Measurements from ENCODE around the gene BAZ1B. TPM values are rescaled to one million over a fixed set of nuclear protein-coding genes. Genes with fewer than 3 reads are reported as not detected.
"Not testable (repeated sequence)": the region's sequence is repeated elsewhere in the genome, so short reads cannot be mapped to it uniquely, and the experiment has no call there.

BAZ1B gene
- total RNA-seq, 1 donor from 2014 or later: 111 TPM

GRCh38 chr7:73433924-73434700 lies 88.0 kb downstream of the BAZ1B start:
- H3K36me3 Mint-ChIP-seq (ENCODE audit: low read depth): no peaks in the 10 kb centered on the region
- H3K4me3 Mint-ChIP-seq: peak overlapping the region; percentile 77
- DNase-seq (ENCODE audit: low spot score): peak; percentile 2
- no peak overlapping the region for H3K27ac Mint-ChIP-seq
- H3K9me3 Mint-ChIP-seq: no peaks in the 10 kb centered on the region
- H3K27me3 Mint-ChIP-seq (ENCODE audit: insufficient read depth): peaks cover 7% of the 10 kb centered on the region
- intact Hi-C loops (cut with micrococcal nuclease): loop anchor here (1.0 to 2.0 kb wide), 3 partner anchors 88 to 305 kb away; partner anchors contain the start of genes ABHD11, BAZ1B and TBL2
- H3K4me1 Mint-ChIP-seq (ENCODE audit: low read depth): no peaks in the 10 kb centered on the region

GRCh38 chr7:73432676-73433075 lies 89.4 kb downstream of the BAZ1B start:
- Mint-ChIP-seq H3K27ac (no peak overlapping the region), H3K4me3 (peak overlapping the region; percentile 56), H3K9me3 (no peaks in the 10 kb centered on the region)

DNA sequence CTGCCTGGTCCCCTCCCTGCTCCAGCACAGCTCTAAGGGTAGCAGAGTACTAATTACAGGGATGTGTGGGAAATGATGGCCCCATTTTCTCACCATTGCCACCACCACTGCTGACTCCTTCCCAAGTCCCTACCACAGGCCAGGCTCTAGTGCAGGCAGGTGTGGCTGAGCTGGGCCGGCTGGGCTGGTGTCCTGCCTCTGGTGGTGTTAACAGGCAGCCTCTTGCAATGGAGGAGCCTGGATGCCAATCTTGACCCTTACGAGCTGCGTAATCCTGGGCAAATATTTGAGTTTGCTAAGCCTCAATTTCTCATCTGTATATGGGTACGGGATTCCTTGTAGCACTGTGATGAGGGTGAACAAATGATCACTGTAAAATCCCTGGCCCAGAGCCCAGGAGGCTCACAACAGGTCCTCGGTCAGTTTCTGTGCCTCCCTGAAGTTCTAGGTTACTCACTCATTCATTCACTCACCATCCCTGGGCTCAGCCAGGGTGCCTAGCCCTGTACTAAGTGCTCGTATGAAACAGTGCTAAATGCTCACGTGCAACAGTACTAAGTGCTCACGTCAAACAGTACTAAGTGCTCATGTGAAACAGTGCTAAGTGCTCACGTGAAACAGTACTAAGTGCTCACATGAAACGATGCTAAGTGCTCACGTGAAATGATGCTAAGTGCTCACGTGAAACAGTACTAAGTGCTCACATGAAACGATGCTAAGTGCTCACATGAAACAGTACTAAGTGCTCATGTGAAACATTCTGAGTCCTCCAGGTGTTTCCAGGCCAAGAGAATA lies 90.9 kb downstream of the BAZ1B start:
- Mint-ChIP-seq H3K4me3 (peak overlapping the region; percentile 56), H3K27me3 (ENCODE audit: insufficient read depth) (peaks cover 7% of the 10 kb centered on the region), H3K4me1 (ENCODE audit: low read depth) (no peaks in the 10 kb centered on the region), H3K9me3 (no peaks in the 10 kb centered on the region), H3K36me3 (ENCODE audit: low read depth) (no peaks in the 10 kb centered on the region), H3K27ac (no peak overlapping the region)
- intact Hi-C loops (cut with micrococcal nuclease): no loop called here
- DNase-seq (ENCODE audit: low spot score): no peak

More at GRCh38 chr7:73432676-73433075, 89.4 kb downstream of the BAZ1B start:
- Mint-ChIP-seq H3K27me3 (ENCODE audit: insufficient read depth) (peaks cover 7% of the 10 kb centered on the region), H3K36me3 (ENCODE audit: low read depth) (no peaks in the 10 kb centered on the region), H3K4me1 (ENCODE audit: low read depth) (no peaks in the 10 kb centered on the region)
- DNase-seq (ENCODE audit: low spot score): no peak
- intact Hi-C loops (cut with micrococcal nuclease): loop anchor here (1.0 to 2.0 kb wide), 3 partner anchors 90 to 306 kb away; partner anchors contain the start of genes ABHD11, BAZ1B and TBL2

DNA sequence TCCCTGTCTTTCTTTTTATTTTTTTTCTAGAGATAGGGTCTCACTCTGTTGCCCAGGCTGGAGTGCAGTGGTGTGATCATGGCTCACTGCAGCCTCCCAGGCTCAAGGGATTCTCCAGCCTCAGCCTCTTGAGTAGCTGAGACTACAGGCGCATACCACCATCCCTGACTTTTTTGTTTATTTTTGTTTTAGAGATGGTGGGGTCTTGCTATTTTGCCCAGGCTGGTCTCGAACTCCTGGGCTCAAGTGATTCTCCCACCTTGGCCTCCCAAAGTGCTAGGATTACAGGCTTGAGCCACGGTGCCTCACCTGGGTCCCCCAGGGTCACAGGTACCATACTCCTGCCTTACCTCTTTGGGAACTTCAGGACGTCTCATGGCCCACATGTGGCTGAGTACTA lies 91.6 kb downstream of the BAZ1B start:
- H3K4me3 Mint-ChIP-seq; H3K27ac Mint-ChIP-seq; H3K4me1 Mint-ChIP-seq (ENCODE audit: low read depth); DNase-seq (ENCODE audit: low spot score); intact Hi-C loops (cut with micrococcal nuclease); H3K36me3 Mint-ChIP-seq (ENCODE audit: low read depth); H3K9me3 Mint-ChIP-seq; H3K27me3 Mint-ChIP-seq (ENCODE audit: insufficient read depth): not testable (repeated sequence)

DNA sequence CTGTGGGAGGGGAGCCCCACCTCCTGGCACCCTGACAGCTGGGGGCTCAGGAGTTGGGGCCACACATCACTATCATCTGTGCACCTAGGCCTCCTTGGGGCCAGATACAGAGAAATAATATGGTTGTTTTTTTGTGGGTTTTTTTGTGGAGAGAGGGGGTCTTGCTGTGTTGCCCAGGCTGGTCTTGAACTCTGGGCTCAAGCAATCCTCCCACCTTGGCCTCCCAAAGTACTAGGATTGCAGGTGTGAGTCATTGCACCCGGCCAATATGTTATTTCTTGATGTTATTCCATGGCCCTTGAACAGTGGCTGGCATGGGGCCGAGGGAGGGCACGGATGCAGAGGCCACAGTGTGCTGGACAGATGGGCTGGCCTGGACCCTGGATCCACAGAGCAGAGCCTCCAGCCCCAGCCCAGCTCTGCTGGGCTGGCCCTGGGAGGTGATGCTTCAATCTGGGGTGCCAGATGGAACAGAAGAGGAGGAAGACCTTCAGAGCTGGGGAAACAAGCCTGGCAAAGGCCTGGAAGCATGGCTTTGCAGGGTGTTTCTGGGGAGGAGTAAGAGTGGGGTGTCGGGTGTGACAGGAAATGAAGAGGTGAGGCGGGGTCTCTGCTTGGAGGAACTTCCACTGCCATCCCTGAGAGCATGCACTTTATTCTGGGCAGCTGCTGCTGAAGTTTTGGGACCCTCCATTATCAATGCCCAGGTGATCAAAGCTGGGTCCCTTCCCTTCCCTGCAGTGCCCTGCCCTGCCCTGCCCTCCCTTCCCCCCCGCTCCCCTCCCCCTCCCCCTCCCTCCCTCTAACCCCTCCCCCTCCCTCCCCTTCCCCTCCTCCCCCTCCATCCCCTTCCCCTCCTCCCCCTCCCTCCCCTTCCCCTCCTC lies 92.2 kb downstream of the BAZ1B start:
- no peak for DNase-seq (ENCODE audit: low spot score)
- H3K36me3 Mint-ChIP-seq (ENCODE audit: low read depth): no peaks in the 10 kb centered on the region
- no peak overlapping the region for H3K4me3 Mint-ChIP-seq
- intact Hi-C loops (cut with micrococcal nuclease): no loop called here
- no peaks in the 10 kb centered on the region for H3K4me1 Mint-ChIP-seq (ENCODE audit: low read depth)
- H3K9me3 Mint-ChIP-seq: no peaks in the 10 kb centered on the region
- peaks cover 10% of the 10 kb centered on the region for H3K27me3 Mint-ChIP-seq (ENCODE audit: insufficient read depth)
- H3K27ac Mint-ChIP-seq: no peak overlapping the region

DNA sequence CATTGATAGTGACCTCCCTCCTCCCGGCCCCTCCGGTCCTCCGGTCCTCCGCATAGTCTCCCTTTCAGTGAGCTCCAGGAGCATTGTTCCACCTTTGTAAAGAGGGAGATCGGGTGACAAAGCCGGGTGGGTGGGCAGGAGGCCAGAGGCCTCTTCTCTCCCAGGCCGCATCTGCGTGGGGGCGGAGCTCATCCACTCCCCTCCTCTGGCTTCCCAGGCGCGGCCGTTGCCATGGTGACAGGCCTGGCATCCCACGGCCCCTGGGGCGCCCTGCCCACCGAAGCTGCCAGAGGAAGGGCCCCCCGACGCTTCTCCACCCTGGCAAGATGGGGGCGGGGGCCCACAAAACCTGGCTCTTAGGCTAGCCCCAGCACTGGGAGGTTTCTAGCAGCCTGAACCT lies 92.9 kb downstream of the BAZ1B start:
- intact Hi-C loops (cut with micrococcal nuclease): no loop called here
- Mint-ChIP-seq H3K27ac (no peak overlapping the region), H3K4me1 (ENCODE audit: low read depth) (no peaks in the 10 kb centered on the region), H3K36me3 (ENCODE audit: low read depth) (no peaks in the 10 kb centered on the region), H3K9me3 (no peaks in the 10 kb centered on the region), H3K4me3 (no peak overlapping the region), H3K27me3 (ENCODE audit: insufficient read depth) (peaks cover 10% of the 10 kb centered on the region)
- DNase-seq (ENCODE audit: low spot score): no peak

GRCh38 chr7:73427902-73428787 lies 93.9 kb downstream of the BAZ1B start:
- no peaks in the 10 kb centered on the region for H3K9me3 Mint-ChIP-seq
- peaks cover 14% of the 10 kb centered on the region for H3K27me3 Mint-ChIP-seq (ENCODE audit: insufficient read depth)
- intact Hi-C loops (cut with micrococcal nuclease): no loop called here
- H3K4me1 Mint-ChIP-seq (ENCODE audit: low read depth): no peaks in the 10 kb centered on the region
- H3K4me3 Mint-ChIP-seq: no peak overlapping the region
- H3K36me3 Mint-ChIP-seq (ENCODE audit: low read depth): no peaks in the 10 kb centered on the region
- no peak overlapping the region for H3K27ac Mint-ChIP-seq
- no peak for DNase-seq (ENCODE audit: low spot score)

DNA sequence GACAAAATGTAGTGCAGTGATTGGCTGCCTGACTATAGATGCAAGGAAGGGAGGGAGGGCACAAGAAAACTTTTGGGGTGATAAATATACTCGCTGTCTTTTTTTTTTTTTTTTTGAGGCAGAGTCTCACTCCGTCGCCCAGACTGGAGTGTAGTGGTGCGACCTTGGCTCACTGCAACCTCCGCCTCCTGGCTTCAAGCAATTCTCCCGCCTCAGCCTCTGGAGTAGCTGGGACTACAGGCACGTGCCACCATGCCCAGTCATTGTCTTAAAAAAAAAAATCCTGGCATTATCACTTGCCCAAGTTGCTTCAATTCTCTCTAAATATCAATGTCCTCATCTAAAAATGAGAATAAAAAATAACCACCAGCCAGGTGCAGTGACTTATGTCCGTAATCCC lies 96.1 kb downstream of the BAZ1B start:
- H3K27ac Mint-ChIP-seq: no peak overlapping the region
- H3K4me3 Mint-ChIP-seq: no peak overlapping the region
- H3K27me3 Mint-ChIP-seq (ENCODE audit: insufficient read depth): peaks cover 6% of the 10 kb centered on the region
- intact Hi-C loops (cut with micrococcal nuclease): no loop called here
- H3K4me1 Mint-ChIP-seq (ENCODE audit: low read depth): no peaks in the 10 kb centered on the region
- H3K36me3 Mint-ChIP-seq (ENCODE audit: low read depth): no peaks in the 10 kb centered on the region
- no peaks in the 10 kb centered on the region for H3K9me3 Mint-ChIP-seq
- DNase-seq (ENCODE audit: low spot score): no peak

DNA sequence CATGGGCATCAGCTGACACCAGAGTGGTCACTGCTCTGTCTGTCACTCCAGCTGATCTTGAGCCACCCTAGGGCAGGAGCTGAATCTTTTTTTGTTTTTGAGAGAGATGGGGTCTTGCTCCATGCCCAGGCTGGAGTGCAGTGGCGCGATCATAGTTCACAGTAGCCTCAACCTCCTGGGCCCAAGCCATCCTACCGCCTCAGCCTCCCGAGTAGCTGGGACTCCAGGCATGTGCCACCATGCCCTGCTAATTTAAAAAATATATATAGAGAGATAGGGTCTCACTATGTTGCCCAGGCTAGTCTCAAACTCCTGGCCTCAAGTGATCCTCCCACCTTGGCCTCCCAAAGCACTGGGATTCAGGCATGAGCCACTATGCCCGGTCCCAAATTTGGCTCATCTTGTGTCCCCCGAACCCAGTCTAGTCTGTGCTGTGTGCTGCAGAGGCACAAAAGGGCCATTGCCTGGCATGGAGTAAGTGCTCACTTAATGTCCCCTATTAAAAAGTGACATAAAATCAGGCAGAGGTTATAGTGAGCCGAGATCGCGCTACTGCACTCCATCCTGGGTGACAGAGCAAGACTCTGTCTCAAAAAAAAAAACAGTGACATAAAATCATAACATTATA lies 96.6 kb downstream of the BAZ1B start:
- no peak for DNase-seq (ENCODE audit: low spot score)
- Mint-ChIP-seq H3K36me3 (ENCODE audit: low read depth) (no peaks in the 10 kb centered on the region), H3K4me1 (ENCODE audit: low read depth) (no peaks in the 10 kb centered on the region), H3K27me3 (ENCODE audit: insufficient read depth) (peaks cover 6% of the 10 kb centered on the region), H3K4me3 (no peak overlapping the region), H3K9me3 (no peaks in the 10 kb centered on the region), H3K27ac (no peak overlapping the region)
- intact Hi-C loops (cut with micrococcal nuclease): no loop called here

GRCh38 chr7:73424489-73424885 lies 97.6 kb downstream of the BAZ1B start:
- H3K4me1 Mint-ChIP-seq (ENCODE audit: low read depth): no peaks in the 10 kb centered on the region
- DNase-seq (ENCODE audit: low spot score): no peak
- H3K4me3 Mint-ChIP-seq: no peak overlapping the region
- no peak overlapping the region for H3K27ac Mint-ChIP-seq
- H3K36me3 Mint-ChIP-seq (ENCODE audit: low read depth): no peaks in the 10 kb centered on the region
- intact Hi-C loops (cut with micrococcal nuclease): no loop called here
- H3K27me3 Mint-ChIP-seq (ENCODE audit: insufficient read depth): peaks cover 6% of the 10 kb centered on the region
- H3K9me3 Mint-ChIP-seq: no peaks in the 10 kb centered on the region

GRCh38 chr7:73423519-73424488 lies 98.3 kb downstream of the BAZ1B start:
- no peak for DNase-seq (ENCODE audit: low spot score)
- no peak overlapping the region for H3K4me3 Mint-ChIP-seq
- intact Hi-C loops (cut with micrococcal nuclease): no loop called here

More at GRCh38 chr7:73423519-73424488, 98.3 kb downstream of the BAZ1B start:
- Mint-ChIP-seq H3K27ac (no peak overlapping the region), H3K9me3 (no peaks in the 10 kb centered on the region), H3K4me1 (ENCODE audit: low read depth) (no peaks in the 10 kb centered on the region), H3K36me3 (ENCODE audit: low read depth) (no peaks in the 10 kb centered on the region), H3K27me3 (ENCODE audit: insufficient read depth) (peaks cover 6% of the 10 kb centered on the region)
